Measurements from ENCODE around the gene TBX19. TPM values are rescaled to one million over a fixed set of nuclear protein-coding genes. Genes with fewer than 3 reads are reported as not detected.

The TBX19 gene
- polyA plus RNA-seq, 1 donor (not counting 4 experiments of a cell fraction or from before 2014, with no cell fraction given): 0.93 TPM

GRCh38 chr1:168321945-168322344 lies 41.3 kb downstream of the TBX19 start:
- no peaks in the 10 kb centered on the region for H3K79me2 ChIP-seq (ENCODE audit: control insufficient read depth, insufficient read depth, low read length)
- H3K9me3 ChIP-seq (ENCODE audit: control insufficient read depth, low read depth, low read length): no peaks in the 10 kb centered on the region
- no peaks in the 10 kb centered on the region for H3K9me1 ChIP-seq (ENCODE audit: control insufficient read depth, extremely low read depth, insufficient read depth, low read length)
- dilution Hi-C loops (cut with MboI; ENCODE audit: extremely low pct_ligation_motif_present, low sequenced_read_pairs): no loop called here
- H3K27ac ChIP-seq (ENCODE audit: control insufficient read depth, insufficient read depth, low read length): no peak overlapping the region
- no peaks in the 10 kb centered on the region for H3K27me3 ChIP-seq (ENCODE audit: control insufficient read depth, extremely low read depth, insufficient read depth, low read length)
- no peak overlapping the region for H3K4me3 ChIP-seq (ENCODE audit: control insufficient read depth in 2 of 3, extremely low read depth in 1 of 3, insufficient read depth in 2 of 3, low read depth in 1 of 3, low read length in 3 of 3)
- TF ChIP-seq EZH2 (IDR thresholded peaks at IDR 0.05; ENCODE audit: low read length) (no peak), CTCF (optimal IDR thresholded peaks at IDR 0.05 in 1 of 3, IDR thresholded peaks at IDR 0.05 in 1 of 3, conservative IDR thresholded peaks at IDR 0.05 in 1 of 3; ENCODE audit: extremely low read depth in 1 of 3, insufficient read depth in 2 of 3, low read length in 3 of 3) (peak in 2 of 3 experiments; percentile 52 to 53)
- DNase-seq (ENCODE audit: low read depth, low spot score) (peak; percentile 41), FAIRE-seq (peak; percentile 65)
- H3K4me2 ChIP-seq (ENCODE audit: control insufficient read depth, extremely low read depth, insufficient read depth, low read depth, low read length): no peak overlapping the region
- H3K36me3 ChIP-seq (ENCODE audit: control insufficient read depth in 2 of 2, extremely low read depth in 1 of 2, insufficient read depth in 2 of 2, low read length in 2 of 2): no peaks in the 10 kb centered on the region
- no peaks in the 10 kb centered on the region for H4K20me1 ChIP-seq (ENCODE audit: control insufficient read depth, extremely low read depth, insufficient read depth, low read length)
- no peak overlapping the region for H2AFZ ChIP-seq (ENCODE audit: control insufficient read depth, low read length)
- peaks cover 11% of the 10 kb centered on the region for H3K4me1 ChIP-seq (ENCODE audit: control insufficient read depth, extremely low read depth, insufficient read depth, low read length)
- H3K9ac ChIP-seq (ENCODE audit: control insufficient read depth, extremely low read depth, insufficient read depth, low read length): no peak overlapping the region

- no peak overlapping the region for H2AFZ ChIP-seq (ENCODE audit: control insufficient read depth, low read length)
- no peak for TF ChIP-seq EZH2 (IDR thresholded peaks at IDR 0.05; ENCODE audit: low read length)
- no peak for TF ChIP-seq CTCF (optimal IDR thresholded peaks at IDR 0.05 in 1 of 3, IDR thresholded peaks at IDR 0.05 in 1 of 3, conservative IDR thresholded peaks at IDR 0.05 in 1 of 3; ENCODE audit: extremely low read depth in 1 of 3, insufficient read depth in 2 of 3, low read length in 3 of 3)
- DNase-seq (ENCODE audit: low read depth, low spot score): no peak
- no peaks in the 10 kb centered on the region for H3K79me2 ChIP-seq (ENCODE audit: control insufficient read depth, insufficient read depth, low read length)
- no peaks in the 10 kb centered on the region for H4K20me1 ChIP-seq (ENCODE audit: control insufficient read depth, extremely low read depth, insufficient read depth, low read length)
- H3K36me3 ChIP-seq (ENCODE audit: control insufficient read depth in 2 of 2, extremely low read depth in 1 of 2, insufficient read depth in 2 of 2, low read length in 2 of 2): no peaks in the 10 kb centered on the region
- H3K9me1 ChIP-seq (ENCODE audit: control insufficient read depth, extremely low read depth, insufficient read depth, low read length): no peaks in the 10 kb centered on the region
- no peaks in the 10 kb centered on the region for H3K9me3 ChIP-seq (ENCODE audit: control insufficient read depth, low read depth, low read length)
- no peak overlapping the region for H3K4me3 ChIP-seq (ENCODE audit: control insufficient read depth in 2 of 3, extremely low read depth in 1 of 3, insufficient read depth in 2 of 3, low read depth in 1 of 3, low read length in 3 of 3)
- dilution Hi-C loops (cut with MboI; ENCODE audit: extremely low pct_ligation_motif_present, low sequenced_read_pairs): no loop called here
- no peak for FAIRE-seq
- peaks cover 11% of the 10 kb centered on the region for H3K4me1 ChIP-seq (ENCODE audit: control insufficient read depth, extremely low read depth, insufficient read depth, low read length)
- H3K4me2 ChIP-seq (ENCODE audit: control insufficient read depth, extremely low read depth, insufficient read depth, low read depth, low read length): no peak overlapping the region
- no peaks in the 10 kb centered on the region for H3K27me3 ChIP-seq (ENCODE audit: control insufficient read depth, extremely low read depth, insufficient read depth, low read length)
- no peak overlapping the region for H3K27ac ChIP-seq (ENCODE audit: control insufficient read depth, insufficient read depth, low read length)
- no peak overlapping the region for H3K9ac ChIP-seq (ENCODE audit: control insufficient read depth, extremely low read depth, insufficient read depth, low read length)
These were observed 44.2 kb downstream of the TBX19 start for GRCh38 chr1:168324745-168325425.

Measured in keratinocyte (primary cell).